IMR-90 (cell line): ENCODE data around the gene KCNJ13. TPM values are rescaled to one million over a fixed set of nuclear protein-coding genes. Genes with fewer than 3 reads are reported as not detected.

ENCODE experiments used
- ATAC-seq: fragments of 200-7000 bp; cut with Tn5 transposase; 2 replicates; pipeline ENCODE4 v1.9.1; 2020; ENCODE audit warnings: low read depth, mild to moderate bottlenecking, moderate library complexity
- BruUV-seq: library from RNA; stranded (reverse); fragments of 400-500 nt; replicated peaks from 2 replicates; lab custom pipeline; 2021; lab: Mats Ljungman, UMichigan
- CTCF ChIA-PET: fragments of 300-600 bp; formaldehyde crosslinking; extraction: SDS; loops from one replicate; lab custom pipeline; 2021; ENCODE audit warnings: antibody characterized with exemption; lab: Yijun Ruan, JAX
- POLR2A ChIA-PET: fragments of 300-600 bp; sonication (Branson Sonifier 250); formaldehyde crosslinking; loops from one replicate; lab custom pipeline; 2022; ENCODE audit warnings: antibody characterized with exemption; ENCODE audit not compliant: unreplicated experiment; lab: Charles Lee
- DNase-seq: peaks from one replicate; pipeline ENCODE4 v3.0.0; 2013
- H2AFZ ChIP-seq: replicated peaks from 2 replicates; pipeline ENCODE3; 2013; ENCODE audit warnings: low read length, mild to moderate bottlenecking; ENCODE audit not compliant: poor library complexity
- H2AK5ac ChIP-seq: 2 replicates; pipeline ENCODE4 v1.6.1; 2013; ENCODE audit warnings: low read depth, low read length, inconsistent platforms
- H2AK9ac ChIP-seq: replicated peaks from 2 replicates; pipeline ENCODE3; 2013; ENCODE audit warnings: mild to moderate bottlenecking, low read depth, low read length, moderate library complexity; ENCODE audit not compliant: poor library complexity
- H2BK120ac ChIP-seq: 2 replicates; pipeline ENCODE4 v1.6.1; 2013; ENCODE audit warnings: low read depth, low read length, inconsistent platforms
- H2BK15ac ChIP-seq: 3 replicates; pipeline ENCODE4 v1.6.1; 2013; ENCODE audit warnings: low read depth, low read length, inconsistent platforms
- H2BK20ac ChIP-seq: 2 replicates; pipeline ENCODE4 v1.6.1; 2013; ENCODE audit warnings: low read depth, mild to moderate bottlenecking, inconsistent platforms, low read length, moderate library complexity
- H2BK5ac ChIP-seq: 2 replicates; pipeline ENCODE4 v1.6.1; 2013; ENCODE audit warnings: mild to moderate bottlenecking, low read depth, low read length, inconsistent platforms; ENCODE audit not compliant: poor library complexity, severe bottlenecking
- H3K14ac ChIP-seq: replicated peaks from 2 replicates; pipeline ENCODE4 v1.6.1; 2013; ENCODE audit warnings: low read depth, low read length, inconsistent platforms
- H3K18ac ChIP-seq: 2 replicates; pipeline ENCODE4 v1.6.1; 2013; ENCODE audit warnings: low read depth, low read length, control low read depth
- H3K23ac ChIP-seq: 2 replicates; pipeline ENCODE4 v1.6.1; 2013; ENCODE audit warnings: low read depth, low read length, inconsistent platforms
- H3K27ac ChIP-seq: 2 replicates; pipeline ENCODE4 v1.5.1; 2013; ENCODE audit warnings: mild to moderate bottlenecking, control low read depth, low read length; ENCODE audit not compliant: insufficient read depth
- H3K27me3 ChIP-seq: 2 replicates; pipeline ENCODE4 v1.6.1; 2013; ENCODE audit warnings: low read length; ENCODE audit not compliant: control insufficient read depth, insufficient read depth
- H3K36me3 ChIP-seq: 2 replicates; pipeline ENCODE4 v1.6.1; 2013; ENCODE audit warnings: low read length, mixed read lengths; ENCODE audit not compliant: control insufficient read depth, insufficient read depth
- H3K4ac ChIP-seq: 2 replicates; pipeline ENCODE4 v1.6.1; 2013; ENCODE audit warnings: low read depth, low read length, inconsistent platforms
- H3K4me1 ChIP-seq: 2 replicates; pipeline ENCODE4 v1.6.1; 2013; ENCODE audit warnings: low read length, mixed read lengths; ENCODE audit not compliant: control insufficient read depth, insufficient read depth
- H3K4me2 ChIP-seq: 2 replicates; pipeline ENCODE4 v1.6.1; 2013; ENCODE audit warnings: low read depth, mild to moderate bottlenecking, control low read depth, low read length, moderate library complexity
- H3K4me3 ChIP-seq: 2 replicates; pipeline ENCODE4 v1.5.1; 2013; ENCODE audit warnings: low read depth, mild to moderate bottlenecking, control low read depth, low read length, moderate library complexity; ENCODE audit not compliant: insufficient read depth
- H3K56ac ChIP-seq: 2 replicates; pipeline ENCODE4 v1.6.1; 2013; ENCODE audit warnings: low read length, inconsistent platforms; ENCODE audit not compliant: insufficient read depth; ENCODE audit errors: extremely low read depth
- H3K79me1 ChIP-seq, 2 experiments: 2 replicates each; pipeline ENCODE4 v1.6.1; 2013; ENCODE audit warnings: low read length in 2 of 2, inconsistent platforms in 1 of 2, low read depth in 1 of 2
- H3K9ac ChIP-seq: 2 replicates; pipeline ENCODE4 v1.6.1; 2013; ENCODE audit warnings: low read depth, low read length, control low read depth
- H3K9me1 ChIP-seq: 2 replicates; pipeline ENCODE4 v1.6.1; 2013; ENCODE audit warnings: low read length, inconsistent platforms; ENCODE audit not compliant: insufficient read depth
- H3K9me3 ChIP-seq: 2 replicates; pipeline ENCODE4 v1.6.1; 2013; ENCODE audit warnings: low read length; ENCODE audit not compliant: control insufficient read depth, insufficient read depth
- H4K20me1 ChIP-seq: 2 replicates; pipeline ENCODE4 v1.6.1; 2013; ENCODE audit warnings: low read length, inconsistent platforms; ENCODE audit not compliant: insufficient read depth
- H4K5ac ChIP-seq: 2 replicates; pipeline ENCODE4 v1.6.1; 2013; ENCODE audit warnings: mild to moderate bottlenecking, low read depth, low read length, control low read depth
- H4K8ac ChIP-seq, 2 experiments: 2 replicates each; pipeline ENCODE4 v1.6.1; 2013; ENCODE audit warnings: low read depth in 2 of 2, low read length in 2 of 2, control low read depth in 1 of 2, inconsistent platforms in 1 of 2
- H4K91ac ChIP-seq: 2 replicates; pipeline ENCODE4 v1.6.1; 2013; ENCODE audit warnings: low read depth, low read length, inconsistent platforms; ENCODE audit not compliant: insufficient read depth
- BHLHE40 ChIP-seq: fragments of 150-350 bp; IDR thresholded peaks from 2 replicates; pipeline ENCODE4 v1.6.1; 2016; ENCODE audit warnings: mild to moderate bottlenecking, low read depth, low read length
- CEBPB ChIP-seq: IDR thresholded peaks from 2 replicates; pipeline ENCODE4 v1.6.1; 2012; ENCODE audit warnings: low read depth, low read length, improper control_type of control experiment
- CTCF ChIP-seq: conservative IDR thresholded peaks from 2 replicates; pipeline ENCODE4 v1.5.1; 2012; ENCODE audit warnings: mild to moderate bottlenecking, low read depth, low read length, improper control_type of control experiment
- FOS ChIP-seq: fragments of 150-350 bp; IDR thresholded peaks from 2 replicates; pipeline ENCODE4 v1.6.1; 2016; ENCODE audit warnings: low read depth, low read length
- MAFK ChIP-seq: IDR thresholded peaks from 2 replicates; pipeline ENCODE4 v1.6.1; 2012; ENCODE audit warnings: low read depth, low read length, improper control_type of control experiment
- MAZ ChIP-seq: IDR thresholded peaks from 2 replicates; pipeline ENCODE4 v1.6.1; 2012; ENCODE audit warnings: low read depth, mild to moderate bottlenecking, low read length, improper control_type of control experiment, moderate library complexity, borderline replicate concordance
- NFE2L2 ChIP-seq: fragments of 150-350 bp; IDR thresholded peaks from 2 replicates; pipeline ENCODE4 v1.6.1; 2016; ENCODE audit warnings: low read depth, mild to moderate bottlenecking, low read length
- POLR2A ChIP-seq: IDR thresholded peaks from 2 replicates; pipeline ENCODE4 v1.6.1; 2012; ENCODE audit warnings: mild to moderate bottlenecking, low read depth, low read length
- RAD21 ChIP-seq: IDR thresholded peaks from 2 replicates; pipeline ENCODE4 v1.6.1; 2012; ENCODE audit warnings: low read length, improper control_type of control experiment
- RCOR1 ChIP-seq: IDR thresholded peaks from 2 replicates; pipeline ENCODE4 v1.6.1; 2012; ENCODE audit warnings: mild to moderate bottlenecking, low read length, improper control_type of control experiment; ENCODE audit not compliant: insufficient replicate concordance
- RFX5 ChIP-seq: IDR thresholded peaks from 2 replicates; pipeline ENCODE4 v1.8.0; 2012; ENCODE audit warnings: low read depth, mild to moderate bottlenecking, low read length, moderate library complexity
- SMC3 ChIP-seq: fragments of 150-350 bp; IDR thresholded peaks from 2 replicates; pipeline ENCODE4 v1.6.1; 2016; ENCODE audit warnings: low read depth, mild to moderate bottlenecking, antibody characterized with exemption, low read length, moderate library complexity
- USF2 ChIP-seq: fragments of 150-350 bp; IDR thresholded peaks from 2 replicates; pipeline ENCODE4 v1.6.1; 2017; ENCODE audit warnings: mild to moderate bottlenecking, antibody characterized with exemption, low read length, low read depth
- WGBS, 2 experiments: methylation state at CpG; one replicate each; pipeline versions ENCODE4 v1.1.5 to v1.1.7; 2013; ENCODE audit warnings: missing lambda C conversion rate in 2 of 2; ENCODE audit not compliant: insufficient read length in 1 of 2; ENCODE audit errors: extremely low coverage in 2 of 2; 5-methylcytosine and 5-hydroxymethylcytosine counted together
- dilution Hi-C: fragments of 300-500 bp; cut with HindIII; formaldehyde crosslinking; loops from one replicate; pipeline ENCODE4 v1.14.3; 2018; ENCODE audit warnings: low sequenced_read_pairs; ENCODE audit not compliant: unreplicated experiment
- in situ Hi-C: fragments of 300-500 bp; cut with MboI; formaldehyde crosslinking; loops from 3 replicates; pipeline ENCODE4 v1.14.3; 2019; ENCODE audit warnings: low sequenced_read_pairs, inconsistent platforms, mixed read lengths
- intact Hi-C: fragments of 100-400 bp; cut with micrococcal nuclease; formaldehyde crosslinking; loops from 2 replicates; pipeline ENCODE4 v1.10.0; 2022
- polyA plus RNA-seq, 3 experiments: library from polyadenylated mRNA; depleted of rRNA; stranded (reverse); fragments of >200 nt; gene quantifications; 2 replicates each; pipeline ENCODE4 v1.2.3, GENCODE V29; 2012; ENCODE audit warnings: low replicate concordance in 1 of 3
- total RNA-seq: library from RNA; depleted of rRNA; stranded (reverse); fragments of >200 nt; gene quantifications from 2 replicates; pipeline ENCODE4 v1.2.3, GENCODE V29; 2012
- TF ChIP-seq, protein P1 (sequence below): fragments of 150-350 bp; IDR thresholded peaks from 2 replicates; pipeline ENCODE4 v1.6.1; 2016; ENCODE audit warnings: low read depth, mild to moderate bottlenecking, low read length, moderate library complexity, borderline replicate concordance

The KCNJ13 gene
- total and polyA plus RNA-seq, 2 of the 4 experiments (the other 2 are of a cell fraction), result not detected

DNA sequence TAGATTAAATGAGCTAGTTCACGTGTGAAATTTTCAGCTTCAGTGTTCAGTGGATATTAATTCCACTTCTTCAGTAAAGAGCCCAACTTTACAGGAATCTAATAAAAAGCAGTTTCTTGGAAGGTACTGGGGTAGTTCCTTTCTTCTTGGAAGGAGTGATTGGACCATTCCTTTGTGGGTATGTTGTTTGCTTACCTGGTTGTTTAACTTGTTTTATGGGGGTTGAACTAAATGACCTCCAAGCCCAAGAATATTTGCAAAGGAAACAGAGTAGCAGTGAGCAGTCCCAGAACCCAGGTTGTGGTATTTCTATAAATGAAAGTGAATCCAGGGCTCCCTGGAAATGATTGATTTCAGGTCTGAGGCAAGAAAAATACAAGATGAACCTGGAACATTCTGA lies 31.4 kb downstream of the KCNJ13 start:
- no CpG with 5 or more reads among the region's 1 CpG for WGBS, 2 experiments
- no peak overlapping the region for H2BK20ac ChIP-seq
- peaks cover 11% of the 10 kb centered on the region for H3K36me3 ChIP-seq
- TF ChIP-seq FOS (no peak), CTCF (no peak), RFX5 (no peak), MAZ (no peak), USF2 (no peak), SMC3 (no peak), CEBPB (no peak), RCOR1 (no peak), NFE2L2 (no peak), RAD21 (no peak), BHLHE40 (no peak), POLR2A (no peak), MAFK (no peak)
- TF ChIP-seq, protein P1, sequence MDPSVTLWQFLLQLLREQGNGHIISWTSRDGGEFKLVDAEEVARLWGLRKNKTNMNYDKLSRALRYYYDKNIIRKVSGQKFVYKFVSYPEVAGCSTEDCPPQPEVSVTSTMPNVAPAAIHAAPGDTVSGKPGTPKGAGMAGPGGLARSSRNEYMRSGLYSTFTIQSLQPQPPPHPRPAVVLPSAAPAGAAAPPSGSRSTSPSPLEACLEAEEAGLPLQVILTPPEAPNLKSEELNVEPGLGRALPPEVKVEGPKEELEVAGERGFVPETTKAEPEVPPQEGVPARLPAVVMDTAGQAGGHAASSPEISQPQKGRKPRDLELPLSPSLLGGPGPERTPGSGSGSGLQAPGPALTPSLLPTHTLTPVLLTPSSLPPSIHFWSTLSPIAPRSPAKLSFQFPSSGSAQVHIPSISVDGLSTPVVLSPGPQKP, result no peak
- no peak for DNase-seq
- H3K4me1 ChIP-seq, result no peaks in the 10 kb centered on the region
- POLR2A ChIA-PET, result no interaction called here
- CTCF ChIA-PET, result no interaction called here
- H2AK5ac ChIP-seq, result no peak overlapping the region
- no peak overlapping the region for H3K23ac ChIP-seq
- no peak overlapping the region for H2BK5ac ChIP-seq
- no peak overlapping the region for H3K18ac ChIP-seq
- no peak overlapping the region for H3K14ac ChIP-seq
- H3K9me3 ChIP-seq, result no peaks in the 10 kb centered on the region
- no peak for ATAC-seq
- no peak overlapping the region for H4K5ac ChIP-seq
- dilution Hi-C loops (no loop called here), in situ Hi-C loops (no loop called here), intact Hi-C loops (no loop called here)
- no peak overlapping the region for H3K4me2 ChIP-seq
- H3K4ac ChIP-seq, result no peak overlapping the region
- no peak overlapping the region for H2AK9ac ChIP-seq
- H3K27me3 ChIP-seq, result no peaks in the 10 kb centered on the region
- no peak overlapping the region for H2AFZ ChIP-seq
- H3K9me1 ChIP-seq, result no peaks in the 10 kb centered on the region; the same call in 1 of the 2 replicates
- H4K20me1 ChIP-seq, result no peaks in the 10 kb centered on the region
- H3K27ac ChIP-seq, result no peak overlapping the region
- no peak overlapping the region for H4K91ac ChIP-seq
- H3K56ac ChIP-seq, result no peak overlapping the region
- H4K8ac ChIP-seq, result no peak overlapping the region
- no TSS peak for BruUV-seq
- H3K4me3 ChIP-seq, result no peak overlapping the region
- no peak overlapping the region for H2BK120ac ChIP-seq
- H2BK15ac ChIP-seq, result no peak overlapping the region
- H3K9ac ChIP-seq, result no peak overlapping the region
- H3K79me1 ChIP-seq, result peaks cover 7 to 22% of the 10 kb centered on the region in 2 experiments
